ENCODE measurements around the gene PPFIBP2. TPM values are rescaled to one million over a fixed set of nuclear protein-coding genes. Genes with fewer than 3 reads are reported as not detected.
A peak's percentile ranks its signal among the peaks of the same experiment; 100 is the strongest.

The PPFIBP2 gene
- total RNA-seq, 4 donors from 2014 or later = 8.0 to 26.5 (median 11.3) TPM

GRCh38 chr11:7605186-7605943 lies 91.6 kb downstream of the PPFIBP2 start:
- ATAC-seq = no peak
- H3K4me1 ChIP-seq = peaks cover 0 to 20% (median 3%) of the 10 kb centered on the region in 3 donors

GRCh38 chr11:7606496-7606895 lies 92.7 kb downstream of the PPFIBP2 start:
- TF ChIP-seq POLR2AphosphoS5 (IDR thresholded peaks at IDR 0.05) (no peak), POLR2A (IDR thresholded peaks at IDR 0.05) (no peak)
- TF ChIP-seq, protein P1, sequence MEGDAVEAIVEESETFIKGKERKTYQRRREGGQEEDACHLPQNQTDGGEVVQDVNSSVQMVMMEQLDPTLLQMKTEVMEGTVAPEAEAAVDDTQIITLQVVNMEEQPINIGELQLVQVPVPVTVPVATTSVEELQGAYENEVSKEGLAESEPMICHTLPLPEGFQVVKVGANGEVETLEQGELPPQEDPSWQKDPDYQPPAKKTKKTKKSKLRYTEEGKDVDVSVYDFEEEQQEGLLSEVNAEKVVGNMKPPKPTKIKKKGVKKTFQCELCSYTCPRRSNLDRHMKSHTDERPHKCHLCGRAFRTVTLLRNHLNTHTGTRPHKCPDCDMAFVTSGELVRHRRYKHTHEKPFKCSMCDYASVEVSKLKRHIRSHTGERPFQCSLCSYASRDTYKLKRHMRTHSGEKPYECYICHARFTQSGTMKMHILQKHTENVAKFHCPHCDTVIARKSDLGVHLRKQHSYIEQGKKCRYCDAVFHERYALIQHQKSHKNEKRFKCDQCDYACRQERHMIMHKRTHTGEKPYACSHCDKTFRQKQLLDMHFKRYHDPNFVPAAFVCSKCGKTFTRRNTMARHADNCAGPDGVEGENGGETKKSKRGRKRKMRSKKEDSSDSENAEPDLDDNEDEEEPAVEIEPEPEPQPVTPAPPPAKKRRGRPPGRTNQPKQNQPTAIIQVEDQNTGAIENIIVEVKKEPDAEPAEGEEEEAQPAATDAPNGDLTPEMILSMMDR (IDR thresholded peaks at IDR 0.05) = no peak
- H3K27ac ChIP-seq = no peak overlapping the region
- no peaks in the 10 kb centered on the region for H3K9me3 ChIP-seq
- peaks cover 0 to 10% (median 0%) of the 10 kb centered on the region in 3 donors for H3K4me1 ChIP-seq
- no peak for ATAC-seq
- no peak overlapping the region for H3K4me3 ChIP-seq
- H3K27me3 ChIP-seq = no peaks in the 10 kb centered on the region
- peaks cover 0 to 11% of the 10 kb centered on the region in 2 donors for H3K36me3 ChIP-seq

More at GRCh38 chr11:7605186-7605943, 91.6 kb downstream of the PPFIBP2 start:
- TF ChIP-seq, protein P1 (IDR thresholded peaks at IDR 0.05) = no peak
- TF ChIP-seq EP300 (IDR thresholded peaks at IDR 0.05) = no peak
- no peak for TF ChIP-seq POLR2A (IDR thresholded peaks at IDR 0.05)
- Histone ChIP-seq H3K27ac (peak overlapping the region in 1 of 4 donors; percentile 15), H3K36me3 (peaks cover 0 to 4% of the 10 kb centered on the region in 2 donors), H3K27me3 (no peaks in the 10 kb centered on the region), H3K9me3 (no peaks in the 10 kb centered on the region), H3K4me3 (no peak overlapping the region)
- WGBS, 2 donors (ENCODE audit: low coverage in 1 of 2) = 51% methylated on average over 5 of the region's 5 CpGs

DNA sequence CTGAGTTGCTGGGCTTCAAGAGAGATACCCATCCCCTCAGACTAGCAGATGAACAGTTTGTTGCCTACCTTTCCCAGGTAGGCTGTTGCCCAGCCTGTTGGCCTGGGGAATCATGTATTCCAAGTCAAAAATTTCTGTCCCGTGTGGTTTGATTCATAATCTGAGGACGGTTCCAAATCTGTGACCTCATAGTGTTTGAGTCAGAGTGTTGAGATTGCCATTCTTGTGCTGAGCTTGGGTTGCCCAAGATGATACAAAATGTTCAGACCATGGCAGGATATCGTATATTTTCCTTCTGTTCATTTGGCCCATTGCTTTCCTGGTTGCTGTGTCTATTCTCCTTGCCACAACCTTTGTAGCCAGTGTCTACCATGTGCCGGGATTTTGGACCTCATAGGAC lies 95.2 kb downstream of the PPFIBP2 start:
- TF ChIP-seq, protein P1 (IDR thresholded peaks at IDR 0.05) = no peak
- no peak for TF ChIP-seq EP300 (IDR thresholded peaks at IDR 0.05)
- Histone ChIP-seq H3K4me1 (peaks cover 0 to 10% (median 0%) of the 10 kb centered on the region in 3 donors), H3K9me3 (no peaks in the 10 kb centered on the region), H3K27me3 (no peaks in the 10 kb centered on the region), H3K27ac (no peak overlapping the region), H3K4me3 (no peak overlapping the region), H3K36me3 (peaks cover 0 to 11% of the 10 kb centered on the region in 2 donors)
- 89 to 91% methylated on average over 4 of the region's 4 CpGs for WGBS, 2 donors (ENCODE audit: low coverage in 1 of 2)
- peak; percentile 79 for ATAC-seq

- H3K27ac ChIP-seq = no peak overlapping the region
- H3K36me3 ChIP-seq = peaks cover 0 to 11% of the 10 kb centered on the region in 2 donors
- no peak overlapping the region for H3K4me3 ChIP-seq
- H3K27me3 ChIP-seq = no peaks in the 10 kb centered on the region
- TF ChIP-seq POLR2A (IDR thresholded peaks at IDR 0.05) = no peak
- TF ChIP-seq EP300 (IDR thresholded peaks at IDR 0.05) = no peak
- TF ChIP-seq POLR2AphosphoS5 (IDR thresholded peaks at IDR 0.05) = no peak
- TF ChIP-seq, protein P1 (IDR thresholded peaks at IDR 0.05) = no peak
- peaks cover 0 to 10% (median 0%) of the 10 kb centered on the region in 3 donors for H3K4me1 ChIP-seq
- H3K9me3 ChIP-seq = no peaks in the 10 kb centered on the region
- ATAC-seq = no peak
Observed at GRCh38 chr11:7609521-7609920, 95.7 kb downstream of the PPFIBP2 start.

- 92% methylated on average over 3 of the region's 3 CpGs; no CpG with 5 or more reads in 1 of the 2 donors for WGBS, 2 donors (ENCODE audit: low coverage in 1 of 2)
- Histone ChIP-seq H3K9me3 (no peaks in the 10 kb centered on the region), H3K4me3 (no peak overlapping the region), H3K27ac (no peak overlapping the region), H3K36me3 (peaks cover 0 to 12% of the 10 kb centered on the region in 2 donors), H3K4me1 (peaks cover 0 to 6% (median 0%) of the 10 kb centered on the region in 3 donors), H3K27me3 (no peaks in the 10 kb centered on the region)
- TF ChIP-seq POLR2A (IDR thresholded peaks at IDR 0.05) (no peak), POLR2AphosphoS5 (IDR thresholded peaks at IDR 0.05) (no peak), EP300 (IDR thresholded peaks at IDR 0.05) (no peak)
- TF ChIP-seq, protein P1 (IDR thresholded peaks at IDR 0.05) = no peak
- ATAC-seq = no peak
Observed at GRCh38 chr11:7610393-7610792, 96.6 kb downstream of the PPFIBP2 start.
